B cell (primary cell): ENCODE results near the gene CYTH2. TPM values are rescaled to one million over a fixed set of nuclear protein-coding genes. Genes with fewer than 3 reads are reported as not detected.

Experiments used
- ATAC-seq: fragments of 200-7000 bp; cut with Tn5 transposase; one replicate; pipeline ENCODE4 v1.10.0; 2021; ENCODE audit warnings: low read depth, mild to moderate bottlenecking, moderate number of reproducible peaks, moderate library complexity
- CTCF ChIA-PET: fragments of 350-600 bp; sonication (Branson Sonifier 250); formaldehyde crosslinking; loops from one replicate; lab custom pipeline; 2021; ENCODE audit warnings: antibody characterized with exemption, inconsistent platforms; lab: Charles Lee
- POLR2A ChIA-PET: fragments of 350-600 bp; sonication (Branson Sonifier 250); formaldehyde crosslinking; loops from one replicate; lab custom pipeline; 2021; ENCODE audit warnings: antibody characterized with exemption; lab: Charles Lee
- DNase-seq: peaks from one replicate; pipeline ENCODE4 v3.0.0; 2013
- H2AFZ ChIP-seq: 2 replicates; pipeline ENCODE4 v1.6.1; 2012; ENCODE audit warnings: mild to moderate bottlenecking, low read depth, low read length; ENCODE audit not compliant: insufficient read depth, poor library complexity, severe bottlenecking
- H3K27ac ChIP-seq, 2 donors: 1 replicate in 1 of 2; 2 replicates in 1 of 2; pipeline ENCODE4 v1.5.1; 2012 to 2013; ENCODE audit warnings: low read length in 2 of 2, mild to moderate bottlenecking in 2 of 2, moderate library complexity in 1 of 2
- H3K27me3 ChIP-seq, 4 experiments: fragments of 200-600 bp in 1 of 4; sonication (generic) in 1 of 4; replicated peaks in 1 of 4; 1 replicate in 2 of 4; 2 replicates in 2 of 4; pipeline versions ENCODE4 v1.6.1 to v1.7.0; 2013 to 2016; ENCODE audit warnings: low read length in 3 of 4, mild to moderate bottlenecking in 2 of 4, mixed read lengths in 1 of 4, moderate library complexity in 1 of 4; ENCODE audit not compliant: insufficient read depth in 4 of 4, control insufficient read depth in 3 of 4; ENCODE audit errors: control extremely low read depth in 1 of 4
- H3K36me3 ChIP-seq, 2 experiments: replicated peaks in 1 of 2; 1 replicate in 1 of 2; 2 replicates in 1 of 2; pipeline versions ENCODE4 v1.6.1 to v1.7.1; 2013; ENCODE audit warnings: low read length in 1 of 2; ENCODE audit not compliant: insufficient read depth in 2 of 2, control insufficient read depth in 1 of 2; ENCODE audit errors: control extremely low read depth in 1 of 2, extremely low read depth in 1 of 2
- H3K4me1 ChIP-seq, 2 donors: fragments of 200-600 bp in 1 of 2; sonication (generic) in 1 of 2; 1 replicate in 1 of 2; 2 replicates in 1 of 2; pipeline versions ENCODE4 v1.5.1 to v1.6.1; 2013 to 2017; ENCODE audit warnings: low read length in 2 of 2; ENCODE audit not compliant: control insufficient read depth in 2 of 2, insufficient read depth in 2 of 2
- H3K4me2 ChIP-seq: replicated peaks from 2 replicates; pipeline ENCODE3; 2012; ENCODE audit warnings: mild to moderate bottlenecking, low read depth, low read length; ENCODE audit not compliant: poor library complexity, severe bottlenecking
- H3K4me3 ChIP-seq, 5 experiments: fragments of 200-600 bp in 1 of 5; sonication (generic) in 1 of 5; 1 replicate in 3 of 5; 2 replicates in 2 of 5; pipeline versions ENCODE4 v1.5.1 to v1.7.0; 2011 to 2016; ENCODE audit warnings: low read length in 4 of 5, mild to moderate bottlenecking in 4 of 5, low read depth in 2 of 5, control low read depth in 1 of 5, moderate library complexity in 1 of 5; ENCODE audit not compliant: insufficient read depth in 1 of 5; ENCODE audit errors: control extremely low read depth in 1 of 5, extremely low read depth in 1 of 5
- H3K79me2 ChIP-seq: fragments of 200-600 bp; sonication (generic); one replicate; pipeline ENCODE4 v1.6.0; 2016; ENCODE audit warnings: low read length; ENCODE audit not compliant: control insufficient read depth, insufficient read depth
- H3K9ac ChIP-seq: fragments of 200-600 bp; sonication (generic); 2 replicates; pipeline ENCODE4 v1.6.1; 2017; ENCODE audit warnings: mild to moderate bottlenecking, low read length, moderate library complexity
- H3K9me3 ChIP-seq, 3 donors: one replicate each; pipeline versions ENCODE4 v1.6.1 to v1.7.1; 2013; ENCODE audit warnings: low read length in 2 of 3; ENCODE audit not compliant: control insufficient read depth in 2 of 3, insufficient read depth in 1 of 3; ENCODE audit errors: control extremely low read depth in 1 of 3
- H4K20me1 ChIP-seq: 2 replicates; pipeline ENCODE4 v1.6.0; 2012; ENCODE audit warnings: mild to moderate bottlenecking, low read length; ENCODE audit not compliant: insufficient read depth, control insufficient read depth, poor library complexity, severe bottlenecking
- H3K27ac Mint-ChIP-seq: one replicate; pipeline ENCODE4 v1.8.0; 2021; ENCODE audit warnings: mixed read lengths
- H3K27me3 Mint-ChIP-seq: one replicate; pipeline ENCODE4 v1.8.0; 2021; ENCODE audit warnings: mixed read lengths
- H3K4me1 Mint-ChIP-seq: one replicate; pipeline ENCODE4 v1.8.0; 2021; ENCODE audit warnings: mixed read lengths
- H3K4me3 Mint-ChIP-seq: one replicate; pipeline ENCODE4 v1.8.0; 2021; ENCODE audit warnings: mixed read lengths
- H3K9me3 Mint-ChIP-seq: one replicate; pipeline ENCODE4 v1.8.0; 2022; ENCODE audit warnings: mixed read lengths; ENCODE audit not compliant: insufficient read depth
- EZH2 ChIP-seq: IDR thresholded peaks from 2 replicates; pipeline ENCODE4 v1.6.1; 2012; ENCODE audit warnings: borderline replicate concordance, low read depth, mild to moderate bottlenecking, moderate library complexity, low read length; ENCODE audit not compliant: insufficient read depth, poor library complexity, severe bottlenecking
- WGBS: methylation state at CpG from one replicate; pipeline ENCODE4 v1.1.5; 2013; ENCODE audit warnings: missing lambda C conversion rate; ENCODE audit not compliant: insufficient coverage; 5-methylcytosine and 5-hydroxymethylcytosine counted together
- intact Hi-C: fragments of 100-400 bp; cut with micrococcal nuclease; formaldehyde crosslinking; loops from one replicate; pipeline ENCODE4 v1.10.0; 2022
- polyA plus RNA-seq: library from polyadenylated mRNA; depleted of rRNA; stranded (reverse); fragments of >200 nt; gene quantifications from 2 replicates; pipeline ENCODE4 v1.2.3, GENCODE V29; 2012
- total RNA-seq, 2 donors: library from RNA; stranded (reverse); fragments of 120-200 nt in 1 of 2; gene quantifications; 1 replicate in 1 of 2; 2 replicates in 1 of 2; pipeline versions ENCODE4 v1.2.3 to v1.2.4, GENCODE V29; 2013 to 2022
- TF ChIP-seq, protein P1 (sequence below): fragments of 200-600 bp; IDR thresholded peaks from one replicate; pipeline ENCODE4 v1.8.0; 2022; ENCODE audit warnings: antibody characterized with exemption, mild to moderate bottlenecking

CYTH2 gene
- total and polyA plus RNA-seq, 2 donors (not counting 1 experiment from before 2014, with no cell fraction given) = 40.7 to 56.0 TPM

DNA sequence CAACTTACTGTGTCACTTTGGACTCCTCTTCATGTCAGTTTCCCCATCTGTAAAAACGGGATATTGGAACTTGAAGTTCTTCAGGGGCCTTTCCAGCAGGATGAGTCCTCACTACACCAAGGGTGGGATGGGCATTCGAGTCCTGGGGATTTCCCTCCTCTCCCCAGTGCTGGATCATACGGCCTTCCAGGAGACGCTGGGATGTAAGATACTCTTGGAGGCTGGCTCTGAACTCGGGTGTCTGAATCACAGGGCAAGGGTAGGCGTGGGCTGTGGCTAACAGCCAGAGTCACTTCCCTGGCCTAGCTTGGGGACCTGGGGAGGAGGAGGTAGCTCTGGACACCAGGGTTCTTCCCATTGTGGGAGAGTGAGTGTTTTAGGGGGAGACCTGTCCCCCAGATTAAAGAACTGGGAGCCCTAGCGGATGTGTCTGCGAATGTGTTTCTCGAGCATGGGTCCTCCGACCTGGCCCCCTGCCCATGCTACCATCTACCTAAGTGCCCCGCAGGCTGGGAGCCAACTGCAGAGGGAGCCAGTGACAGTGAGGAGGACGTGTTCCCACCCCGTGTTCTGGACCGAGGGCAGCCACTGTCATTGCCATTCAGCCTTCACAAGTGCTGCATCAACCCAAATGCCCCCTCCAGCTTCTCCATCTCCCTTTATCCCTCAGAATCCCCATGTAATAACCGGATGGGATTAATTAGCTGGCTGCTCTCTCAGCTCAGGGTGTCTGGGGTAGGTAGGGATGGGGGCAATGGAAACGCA lies 2.4 kb upstream of the CYTH2 start:
- ChIA-PET CTCF (interaction anchor here (1.0 to 1.9 kb wide), 5 partner anchors 18 to 117 kb away, joined by 3 to 5 read pairs (median 3); partner anchors contain the start of gene GRWD1), POLR2A (no interaction called here)
- H3K27me3 Mint-ChIP-seq = no peaks in the 10 kb centered on the region
- DNase-seq (no peak), ATAC-seq (no peak)
- H3K27ac Mint-ChIP-seq = no peak overlapping the region
- WGBS = 96% methylated on average over 9 of the region's 16 CpGs
- TF ChIP-seq EZH2 = no peak
- TF ChIP-seq, protein P1, sequence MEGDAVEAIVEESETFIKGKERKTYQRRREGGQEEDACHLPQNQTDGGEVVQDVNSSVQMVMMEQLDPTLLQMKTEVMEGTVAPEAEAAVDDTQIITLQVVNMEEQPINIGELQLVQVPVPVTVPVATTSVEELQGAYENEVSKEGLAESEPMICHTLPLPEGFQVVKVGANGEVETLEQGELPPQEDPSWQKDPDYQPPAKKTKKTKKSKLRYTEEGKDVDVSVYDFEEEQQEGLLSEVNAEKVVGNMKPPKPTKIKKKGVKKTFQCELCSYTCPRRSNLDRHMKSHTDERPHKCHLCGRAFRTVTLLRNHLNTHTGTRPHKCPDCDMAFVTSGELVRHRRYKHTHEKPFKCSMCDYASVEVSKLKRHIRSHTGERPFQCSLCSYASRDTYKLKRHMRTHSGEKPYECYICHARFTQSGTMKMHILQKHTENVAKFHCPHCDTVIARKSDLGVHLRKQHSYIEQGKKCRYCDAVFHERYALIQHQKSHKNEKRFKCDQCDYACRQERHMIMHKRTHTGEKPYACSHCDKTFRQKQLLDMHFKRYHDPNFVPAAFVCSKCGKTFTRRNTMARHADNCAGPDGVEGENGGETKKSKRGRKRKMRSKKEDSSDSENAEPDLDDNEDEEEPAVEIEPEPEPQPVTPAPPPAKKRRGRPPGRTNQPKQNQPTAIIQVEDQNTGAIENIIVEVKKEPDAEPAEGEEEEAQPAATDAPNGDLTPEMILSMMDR = no peak
- H3K9ac ChIP-seq = no peak overlapping the region
- peaks cover 0 to 3% (median 0%) of the 10 kb centered on the region in 4 experiments for H3K27me3 ChIP-seq
- no peaks in the 10 kb centered on the region for H3K9me3 ChIP-seq
- peaks cover 11% of the 10 kb centered on the region for H3K79me2 ChIP-seq
- H3K4me3 Mint-ChIP-seq = no peak overlapping the region
- H4K20me1 ChIP-seq = peaks cover 9% of the 10 kb centered on the region
- no peaks in the 10 kb centered on the region for H3K9me3 Mint-ChIP-seq
- H3K4me2 ChIP-seq = no peak overlapping the region
- peaks cover 11 to 15% of the 10 kb centered on the region in 2 donors for H3K4me1 ChIP-seq
- H3K4me1 Mint-ChIP-seq = peaks cover 17% of the 10 kb centered on the region
- intact Hi-C loops = no loop called here
- H3K36me3 ChIP-seq = peaks cover 0 to 14% of the 10 kb centered on the region in 2 experiments
- H3K27ac ChIP-seq = no peak overlapping the region
- H2AFZ ChIP-seq = no peak overlapping the region
- H3K4me3 ChIP-seq = no peak overlapping the region

DNA sequence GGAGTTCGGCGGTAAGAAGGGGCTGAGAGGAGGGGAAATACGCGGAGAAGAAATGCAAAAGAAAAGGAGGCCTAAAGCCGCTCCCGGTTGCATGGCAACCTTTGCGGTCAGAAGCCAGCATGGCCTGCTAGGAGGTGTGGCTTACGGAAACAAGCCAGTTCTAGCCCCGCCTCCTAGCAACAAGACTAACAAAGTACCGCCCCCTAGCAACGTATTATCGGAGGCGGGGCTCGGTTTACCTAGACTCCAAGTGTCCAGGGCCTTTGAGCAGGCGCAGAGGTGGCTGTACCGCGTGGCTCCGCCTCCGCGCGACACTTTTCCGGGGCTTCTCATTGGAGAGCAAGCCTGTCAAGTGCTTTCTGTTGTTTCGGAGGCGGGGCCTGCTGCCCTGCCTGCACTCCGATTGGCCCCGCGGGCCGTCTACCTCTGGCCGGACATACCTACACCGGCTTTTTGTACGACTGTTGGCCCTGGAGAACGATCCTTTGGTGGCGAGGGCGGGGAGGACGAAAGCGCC lies 339 bp upstream of the CYTH2 start:
- ChIA-PET POLR2A (no interaction called here), CTCF (interaction anchor here (1.0 to 1.9 kb wide), 2 partner anchors 21 to 39 kb away, joined by 3 to 5 read pairs; no protein-coding TSS in a partner anchor)
- H2AFZ ChIP-seq = peak overlapping the region; percentile 85
- Mint-ChIP-seq H3K9me3 (no peaks in the 10 kb centered on the region), H3K4me3 (peak overlapping the region; percentile 92), H3K4me1 (peaks cover 17% of the 10 kb centered on the region), H3K27me3 (no peaks in the 10 kb centered on the region), H3K27ac (peak overlapping the region; percentile 89)
- H3K27me3 ChIP-seq = peaks cover 0 to 3% (median 0%) of the 10 kb centered on the region in 4 experiments
- H3K79me2 ChIP-seq = peaks cover 11% of the 10 kb centered on the region
- peaks cover 9% of the 10 kb centered on the region for H4K20me1 ChIP-seq
- H3K4me1 ChIP-seq = peaks cover 11 to 15% of the 10 kb centered on the region in 2 donors
- no peaks in the 10 kb centered on the region for H3K9me3 ChIP-seq
- peak overlapping the region; percentile 74 for H3K9ac ChIP-seq
- under 1% methylated on average over 33 of the region's 36 CpGs for WGBS
- H3K4me2 ChIP-seq = peak overlapping the region; percentile 81
- intact Hi-C loops = loop anchor here (1.0 to 2.0 kb wide), 11 partner anchors 22 to 1556 kb away; partner anchors contain the start of genes AP2A1, GRWD1, KDELR1 and RPL18
- peak overlapping the region; percentile 8 to 90 (median 83) for H3K4me3 ChIP-seq
- ATAC-seq (peak; percentile 87), DNase-seq (peak; percentile 100)
- TF ChIP-seq, protein P1 = no peak
- no peak for TF ChIP-seq EZH2
- peaks cover 2 to 31% of the 10 kb centered on the region in 2 experiments for H3K36me3 ChIP-seq
- H3K27ac ChIP-seq = peak overlapping the region; percentile 52 to 84
